BE2C (cell line): ENCODE results near the gene NAP1L4.
A peak's percentile ranks its signal among the peaks of the same experiment; 100 is the strongest.
"Not testable (repeated sequence)": the region's sequence is repeated elsewhere in the genome, so short reads cannot be mapped to it uniquely, and the experiment has no call there.

Source experiments
- DNase-seq: peaks from one replicate; pipeline ENCODE4 v3.0.0-alpha.2; 2020
- H3K27me3 ChIP-seq: fragments of 250-450 bp; sonication (Bioruptor Pico); 2 replicates; pipeline ENCODE4 v1.5.1; 2020; ENCODE audit warnings: mild to moderate bottlenecking
- H3K36me3 ChIP-seq: fragments of 250-450 bp; sonication (Bioruptor Pico); 2 replicates; pipeline ENCODE4 v1.5.1; 2020; ENCODE audit warnings: mild to moderate bottlenecking
- H3K4me1 ChIP-seq: fragments of 250-450 bp; sonication (Bioruptor Pico); 2 replicates; pipeline ENCODE4 v1.5.1; 2020
- H3K4me3 ChIP-seq: 2 replicates; pipeline ENCODE4 v1.5.1; 2011; ENCODE audit warnings: low read depth, low read length
- H3K9me3 ChIP-seq: fragments of 250-450 bp; sonication (Bioruptor Pico); 2 replicates; pipeline ENCODE4 v1.5.1; 2020
- CTCF ChIP-seq: IDR thresholded peaks from 2 replicates; pipeline ENCODE4 v1.5.1; 2012; ENCODE audit warnings: mild to moderate bottlenecking, low read depth, low read length

Gene NAP1L4

GRCh38 chr11:2909133-2909902 lies 82.8 kb downstream of the NAP1L4 start:
- DNase-seq: no peak
- no peak for TF ChIP-seq CTCF
- Histone ChIP-seq H3K4me3 (no peak overlapping the region), H3K36me3 (no peaks in the 10 kb centered on the region), H3K9me3 (no peaks in the 10 kb centered on the region), H3K4me1 (peaks cover 5% of the 10 kb centered on the region; the same call in 1 of the 2 replicates), H3K27me3 (no peaks in the 10 kb centered on the region)

- Histone ChIP-seq H3K4me3 (no peak overlapping the region), H3K36me3 (no peaks in the 10 kb centered on the region), H3K27me3 (no peaks in the 10 kb centered on the region), H3K9me3 (no peaks in the 10 kb centered on the region), H3K4me1 (no peaks in the 10 kb centered on the region)
- DNase-seq: no peak
- TF ChIP-seq CTCF: no peak
Observed at GRCh38 chr11:2908130-2908529, 84.0 kb downstream of the NAP1L4 start.

- H3K4me3 ChIP-seq, H3K9me3 ChIP-seq, DNase-seq, H3K27me3 ChIP-seq, H3K4me1 ChIP-seq, H3K36me3 ChIP-seq: not testable (repeated sequence)
Observed at GRCh38 chr11:2905299-2905698, 86.8 kb downstream of the NAP1L4 start.

GRCh38 chr11:2904153-2905052 lies 87.7 kb downstream of the NAP1L4 start:
- Histone ChIP-seq H3K4me3 (no peak overlapping the region), H3K9me3 (no peaks in the 10 kb centered on the region), H3K36me3 (no peaks in the 10 kb centered on the region), H3K27me3 (no peaks in the 10 kb centered on the region), H3K4me1 (no peaks in the 10 kb centered on the region)
- no peak for TF ChIP-seq CTCF
- DNase-seq: no peak

- no peaks in the 10 kb centered on the region for H3K9me3 ChIP-seq
- no peaks in the 10 kb centered on the region for H3K4me1 ChIP-seq
- DNase-seq: no peak
- no peak for TF ChIP-seq CTCF
- H3K27me3 ChIP-seq: no peaks in the 10 kb centered on the region
- H3K4me3 ChIP-seq: no peak overlapping the region
- H3K36me3 ChIP-seq: no peaks in the 10 kb centered on the region
Observed at GRCh38 chr11:2903672-2904011, 88.5 kb downstream of the NAP1L4 start.

GRCh38 chr11:2902784-2903671 lies 89.1 kb downstream of the NAP1L4 start:
- Histone ChIP-seq H3K9me3 (no peaks in the 10 kb centered on the region), H3K4me3 (peak overlapping the region; percentile 54; the same call in 1 of the 2 replicates), H3K36me3 (no peaks in the 10 kb centered on the region), H3K27me3 (no peaks in the 10 kb centered on the region), H3K4me1 (no peaks in the 10 kb centered on the region)
- TF ChIP-seq CTCF: no peak
- DNase-seq: no peak
